HUES64 (cell line): ENCODE measurements around the gene INTS11.

Source experiments
- H3K27ac ChIP-seq: 2 replicates; pipeline ENCODE4 v1.7.0; 2013; ENCODE audit warnings: low read depth, low read length, inconsistent platforms
- H3K27me3 ChIP-seq: 2 replicates; pipeline ENCODE4 v1.6.1; 2013; ENCODE audit warnings: mild to moderate bottlenecking, low read length; ENCODE audit not compliant: insufficient read depth
- H3K36me3 ChIP-seq: 2 replicates; pipeline ENCODE4 v1.6.1; 2013; ENCODE audit warnings: mild to moderate bottlenecking, low read length; ENCODE audit not compliant: insufficient read depth
- H3K4me1 ChIP-seq: 2 replicates; pipeline ENCODE4 v1.6.1; 2013; ENCODE audit warnings: mild to moderate bottlenecking, low read length, moderate library complexity; ENCODE audit not compliant: insufficient read depth
- H3K4me3 ChIP-seq: 2 replicates; pipeline ENCODE4 v1.5.1; 2013; ENCODE audit warnings: mild to moderate bottlenecking, low read length, moderate library complexity
- H3K9ac ChIP-seq: 2 replicates; pipeline ENCODE4 v1.6.1; 2013; ENCODE audit warnings: mild to moderate bottlenecking, low read depth, low read length
- H3K9me3 ChIP-seq: 2 replicates; pipeline ENCODE4 v1.6.1; 2013; ENCODE audit warnings: low read depth, low read length; ENCODE audit not compliant: insufficient read depth
- WGBS: fragments of 150-250, 120-280 bp; methylation state at CpG from one replicate; pipeline ENCODE4 v1.1.7; 2013; ENCODE audit warnings: missing lambda C conversion rate; 5-methylcytosine and 5-hydroxymethylcytosine counted together

Gene INTS11

DNA sequence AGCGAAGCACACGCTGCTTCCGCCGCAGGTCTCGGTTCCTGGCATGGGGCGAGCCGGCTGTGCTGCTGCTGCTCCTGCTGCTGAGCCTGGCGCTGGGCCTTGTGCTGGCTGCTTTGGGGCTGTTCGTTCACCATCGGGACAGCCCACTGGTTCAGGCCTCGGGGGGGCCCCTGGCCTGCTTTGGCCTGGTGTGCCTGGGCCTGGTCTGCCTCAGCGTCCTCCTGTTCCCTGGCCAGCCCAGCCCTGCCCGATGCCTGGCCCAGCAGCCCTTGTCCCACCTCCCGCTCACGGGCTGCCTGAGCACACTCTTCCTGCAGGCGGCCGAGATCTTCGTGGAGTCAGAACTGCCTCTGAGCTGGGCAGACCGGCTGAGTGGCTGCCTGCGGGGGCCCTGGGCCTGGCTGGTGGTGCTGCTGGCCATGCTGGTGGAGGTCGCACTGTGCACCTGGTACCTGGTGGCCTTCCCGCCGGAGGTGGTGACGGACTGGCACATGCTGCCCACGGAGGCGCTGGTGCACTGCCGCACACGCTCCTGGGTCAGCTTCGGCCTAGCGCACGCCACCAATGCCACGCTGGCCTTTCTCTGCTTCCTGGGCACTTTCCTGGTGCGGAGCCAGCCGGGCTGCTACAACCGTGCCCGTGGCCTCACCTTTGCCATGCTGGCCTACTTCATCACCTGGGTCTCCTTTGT is 9.2 kb upstream of the INTS11 start:
- no peak overlapping the region for H3K27ac ChIP-seq
- H3K27me3 ChIP-seq = no peaks in the 10 kb centered on the region
- H3K36me3 ChIP-seq = peaks cover 9% of the 10 kb centered on the region
- no peaks in the 10 kb centered on the region for H3K4me1 ChIP-seq
- no peak overlapping the region for H3K9ac ChIP-seq
- H3K4me3 ChIP-seq = no peak overlapping the region
- H3K9me3 ChIP-seq = no peaks in the 10 kb centered on the region
- 92% methylated on average over 36 of the region's 36 CpGs for WGBS

- no peaks in the 10 kb centered on the region for H3K9me3 ChIP-seq
- no peak overlapping the region for H3K4me3 ChIP-seq
- H3K36me3 ChIP-seq = peaks cover 3% of the 10 kb centered on the region; the same call in 1 of the 2 replicates
- no peak overlapping the region for H3K27ac ChIP-seq
- H3K9ac ChIP-seq = no peak overlapping the region
- no peaks in the 10 kb centered on the region for H3K4me1 ChIP-seq
- no peaks in the 10 kb centered on the region for H3K27me3 ChIP-seq
- 92% methylated on average over 48 of the region's 48 CpGs for WGBS
Observed at GRCh38 chr1:1332774-1333480, 8.5 kb upstream of the INTS11 start.

- Histone ChIP-seq H3K9me3 (no peaks in the 10 kb centered on the region), H3K36me3 (no peaks in the 10 kb centered on the region), H3K4me1 (no peaks in the 10 kb centered on the region), H3K9ac (no peak overlapping the region), H3K27ac (no peak overlapping the region), H3K27me3 (no peaks in the 10 kb centered on the region), H3K4me3 (no peak overlapping the region)
- WGBS = 89% methylated on average over 57 of the region's 57 CpGs
Observed at GRCh38 chr1:1332031-1332755, 7.7 kb upstream of the INTS11 start.

GRCh38 chr1:1331068-1331965 is 6.9 kb upstream of the INTS11 start, which contains the start of gene TAS1R3:
Gene TAS1R3, plus strand, starts transcription at chr1:1331280. Its CDS starts 66 bp downstream, at chr1:1331346.
- no peak within 1 kb of the TSS for H3K9ac ChIP-seq
- no peaks in the 10 kb centered on the region for H3K27me3 ChIP-seq
- H3K4me3 ChIP-seq = no peak within 1 kb of the TSS
- no peak within 1 kb of the TSS for H3K27ac ChIP-seq
- H3K36me3 ChIP-seq = no peaks in the 10 kb centered on the region
- 85% methylated on average over 41 of the region's 41 CpGs for WGBS
- H3K4me1 ChIP-seq = no peaks in the 10 kb centered on the region
- H3K9me3 ChIP-seq = no peaks in the 10 kb centered on the region

DNA sequence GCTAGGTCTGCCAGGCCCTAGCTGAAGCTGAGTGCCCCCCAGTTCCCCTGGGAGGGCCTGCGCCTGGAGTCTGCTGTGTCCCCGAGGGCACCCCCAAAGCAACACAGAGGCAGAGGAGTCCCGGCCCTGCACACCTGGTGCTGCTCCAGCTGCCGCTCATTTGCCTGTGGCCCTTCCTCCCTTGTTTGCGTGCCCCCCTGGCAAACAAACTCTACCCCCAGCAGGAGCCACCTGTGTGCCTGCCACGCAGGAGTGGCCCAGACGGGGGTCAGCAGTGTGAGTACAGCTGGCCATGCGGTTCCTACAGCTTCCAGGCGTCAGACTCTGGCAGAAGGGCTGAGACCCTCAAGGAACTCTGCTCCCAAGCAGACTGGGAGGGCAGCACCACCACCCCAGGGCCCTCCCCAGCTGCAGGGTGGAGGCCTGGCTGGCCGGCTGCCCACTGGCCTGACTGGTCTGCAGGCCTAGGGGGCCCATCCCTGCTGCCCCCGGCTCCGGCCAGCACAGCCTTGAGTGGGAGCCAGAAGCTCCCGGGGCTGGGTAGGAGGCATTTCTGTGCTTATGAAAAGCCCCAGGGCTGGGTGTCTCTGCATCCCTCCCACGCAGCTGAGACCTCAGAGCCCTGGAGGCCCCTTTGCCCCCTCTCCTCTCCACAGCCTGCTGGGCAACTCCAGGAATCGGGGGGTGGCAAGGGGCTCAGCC is 6.1 kb upstream of the INTS11 start:
- H3K4me3 ChIP-seq = no peak overlapping the region
- peaks cover 2% of the 10 kb centered on the region; the same call in 1 of the 2 replicates for H3K4me1 ChIP-seq
- H3K27ac ChIP-seq = no peak overlapping the region
- WGBS = 85% methylated on average over 15 of the region's 15 CpGs
- no peaks in the 10 kb centered on the region for H3K36me3 ChIP-seq
- H3K27me3 ChIP-seq = no peaks in the 10 kb centered on the region
- H3K9ac ChIP-seq = no peak overlapping the region
- H3K9me3 ChIP-seq = no peaks in the 10 kb centered on the region

- whole genome bisulfite sequencing = 94% methylated on average over 58 of the region's 58 CpGs
Observed at GRCh38 chr1:1329304-1330210, 5.1 kb upstream of the INTS11 start.

DNA sequence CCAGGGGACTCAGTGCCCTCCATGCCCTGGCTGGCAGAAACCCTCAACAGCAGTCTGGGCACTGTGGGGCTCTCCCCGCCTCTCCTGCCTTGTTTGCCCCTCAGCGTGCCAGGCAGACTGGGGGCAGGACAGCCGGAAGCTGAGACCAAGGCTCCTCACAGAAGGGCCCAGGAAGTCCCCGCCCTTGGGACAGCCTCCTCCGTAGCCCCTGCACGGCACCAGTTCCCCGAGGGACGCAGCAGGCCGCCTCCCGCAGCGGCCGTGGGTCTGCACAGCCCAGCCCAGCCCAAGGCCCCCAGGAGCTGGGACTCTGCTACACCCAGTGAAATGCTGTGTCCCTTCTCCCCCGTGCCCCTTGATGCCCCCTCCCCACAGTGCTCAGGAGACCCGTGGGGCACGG is 3.8 kb upstream of the INTS11 start:
- WGBS = 94% methylated on average over 15 of the region's 15 CpGs
- Histone ChIP-seq H3K9me3 (no peaks in the 10 kb centered on the region), H3K36me3 (no peaks in the 10 kb centered on the region), H3K27ac (no peak overlapping the region), H3K27me3 (no peaks in the 10 kb centered on the region), H3K4me3 (no peak overlapping the region), H3K4me1 (peaks cover 5% of the 10 kb centered on the region; the same call in 1 of the 2 replicates), H3K9ac (no peak overlapping the region)

More at GRCh38 chr1:1329304-1330210, 5.1 kb upstream of the INTS11 start:
- peaks cover 5% of the 10 kb centered on the region; the same call in 1 of the 2 replicates for H3K4me1 ChIP-seq
- H3K27ac ChIP-seq = no peak overlapping the region
- no peaks in the 10 kb centered on the region for H3K9me3 ChIP-seq
- H3K27me3 ChIP-seq = no peaks in the 10 kb centered on the region
- H3K36me3 ChIP-seq = no peaks in the 10 kb centered on the region
- no peak overlapping the region for H3K9ac ChIP-seq
- H3K4me3 ChIP-seq = no peak overlapping the region

DNA sequence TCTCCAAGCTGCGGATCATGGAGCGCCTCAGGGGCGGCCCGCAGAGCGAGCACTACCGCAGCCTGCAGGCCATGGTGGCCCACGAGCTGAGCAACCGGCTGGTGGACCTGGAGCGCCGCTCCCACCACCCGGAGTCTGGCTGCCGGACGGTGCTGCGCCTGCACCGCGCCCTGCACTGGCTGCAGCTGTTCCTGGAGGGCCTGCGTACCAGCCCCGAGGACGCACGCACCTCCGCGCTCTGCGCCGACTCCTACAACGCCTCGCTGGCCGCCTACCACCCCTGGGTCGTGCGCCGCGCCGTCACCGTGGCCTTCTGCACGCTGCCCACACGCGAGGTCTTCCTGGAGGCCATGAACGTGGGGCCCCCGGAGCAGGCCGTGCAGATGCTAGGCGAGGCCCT is 2.8 kb upstream of the INTS11 start:
- Histone ChIP-seq H3K27ac (no peak overlapping the region), H3K4me3 (no peak overlapping the region), H3K36me3 (no peaks in the 10 kb centered on the region), H3K9ac (no peak overlapping the region), H3K9me3 (no peaks in the 10 kb centered on the region), H3K4me1 (peaks cover 5% of the 10 kb centered on the region; the same call in 1 of the 2 replicates), H3K27me3 (no peaks in the 10 kb centered on the region)
- 94% methylated on average over 40 of the region's 40 CpGs for WGBS

GRCh38 chr1:1326075-1326605 is 1.7 kb upstream of the INTS11 start:
- Histone ChIP-seq H3K27ac (no peak overlapping the region), H3K4me3 (no peak overlapping the region; the same call in 1 of the 2 replicates), H3K9ac (no peak overlapping the region), H3K9me3 (no peaks in the 10 kb centered on the region), H3K36me3 (no peaks in the 10 kb centered on the region), H3K27me3 (no peaks in the 10 kb centered on the region), H3K4me1 (peaks cover 5% of the 10 kb centered on the region; the same call in 1 of the 2 replicates)
- 90% methylated on average over 8 of the region's 8 CpGs for WGBS
